A549 (cell line): ENCODE results near the gene CHRNA10. TPM values are rescaled to one million over a fixed set of nuclear protein-coding genes. Genes with fewer than 3 reads are reported as not detected.

Experiments
- ATAC-seq, 2 experiments: fragments of 200-7000 bp in 1 of 2; fragments of >200 bp in 1 of 2; cut with Nextera tagmentation in 1 of 2; cut with Tn5 transposase in 1 of 2; 3 replicates each; pipeline versions ENCODE4 v1.8.0 to v1.9.1; 2018 to 2020; ENCODE audit warnings: mild to moderate bottlenecking in 1 of 2, moderate library complexity in 1 of 2
- CTCF ChIA-PET: fragments of 300-600 bp; sonication (Branson Sonifier 250); formaldehyde crosslinking; extraction: SDS; loops from one replicate; lab custom pipeline; 2021; ENCODE audit warnings: antibody characterized with exemption, inconsistent platforms; lab: Yijun Ruan, JAX
- POLR2A ChIA-PET: fragments of 350-600 bp; formaldehyde crosslinking; extraction: SDS; loops from one replicate; lab custom pipeline; 2021; ENCODE audit warnings: antibody characterized with exemption, inconsistent platforms; lab: Yijun Ruan, JAX
- DNase-seq, 2 experiments: peaks; one replicate each; pipeline versions ENCODE4 v3.0.0 to v3.0.0-alpha.2; 2011 to 2016; ENCODE audit warnings: low read depth in 1 of 2, low spot score in 1 of 2
- FAIRE-seq: peaks from 2 replicates; lab custom pipeline; 2011; peaks lifted over from hg19 to GRCh38; lab: Jason Lieb, UNC
- H3K27ac ChIP-seq, 2 experiments: fragments of >200 bp; sonication (Bioruptor Twin); formaldehyde crosslinking; 3 replicates each; pipeline ENCODE4 v1.5.1; 2016 to 2017
- H3K4me1 ChIP-seq: fragments of >200 bp; sonication (Bioruptor Twin); formaldehyde crosslinking; 3 replicates; pipeline ENCODE4 v1.6.1; 2016
- H3K4me2 ChIP-seq: fragments of >200 bp; sonication (Bioruptor Twin); formaldehyde crosslinking; 3 replicates; pipeline ENCODE4 v1.6.1; 2016
- H3K4me3 ChIP-seq: fragments of >200 bp; sonication (Bioruptor Twin); formaldehyde crosslinking; 3 replicates; pipeline ENCODE4 v1.5.1; 2016
- H3K9me3 ChIP-seq: fragments of >200 bp; sonication (Bioruptor Twin); formaldehyde crosslinking; 3 replicates; pipeline ENCODE4 v1.6.1; 2016
- BCL3 ChIP-seq: fragments of >200 bp; sonication (Bioruptor Twin); formaldehyde crosslinking; IDR thresholded peaks from 3 replicates; pipeline ENCODE4 v1.6.1; 2016
- CBX2 ChIP-seq: fragments of 200-600 bp; sonication (generic); IDR thresholded peaks from 2 replicates; pipeline ENCODE4 v1.6.1; 2016; ENCODE audit warnings: low read depth, mild to moderate bottlenecking, borderline replicate concordance
- CTCF ChIP-seq: fragments of >200 bp; sonication (Bioruptor Twin); formaldehyde crosslinking; IDR thresholded peaks from 3 replicates; pipeline ENCODE4 v1.5.1; 2016
- E2F6 ChIP-seq: IDR thresholded peaks from 2 replicates; pipeline ENCODE4 v1.6.1; 2012; ENCODE audit warnings: low read depth, borderline replicate concordance
- EHMT2 ChIP-seq: fragments of 200-600 bp; sonication (generic); IDR thresholded peaks from 2 replicates; pipeline ENCODE4 v1.6.1; 2016; ENCODE audit warnings: antibody characterized with exemption, low read depth, mild to moderate bottlenecking, moderate library complexity
- JUN ChIP-seq, 2 experiments: fragments of >200 bp; sonication (Bioruptor Twin); formaldehyde crosslinking; IDR thresholded peaks; 2 replicates in 1 of 2; 3 replicates in 1 of 2; pipeline ENCODE4 v1.6.1; 2016 to 2017
- KDM5A ChIP-seq: fragments of 200-600 bp; sonication (generic); IDR thresholded peaks from 2 replicates; pipeline ENCODE4 v1.6.1; 2016; ENCODE audit warnings: antibody characterized with exemption, mild to moderate bottlenecking
- MAX ChIP-seq: IDR thresholded peaks from 2 replicates; pipeline ENCODE4 v1.6.1; 2012
- NPAS2 ChIP-seq: fragments of 250-450 bp; sonication (Bioruptor Pico); IDR thresholded peaks from 2 replicates; pipeline ENCODE4 v1.8.0; 2022; ENCODE audit warnings: mild to moderate bottlenecking, moderate library complexity, borderline replicate concordance
- PHF8 ChIP-seq: fragments of 200-600 bp; sonication (generic); IDR thresholded peaks from 2 replicates; pipeline ENCODE4 v1.6.1; 2016; ENCODE audit warnings: low read depth, mild to moderate bottlenecking, antibody characterized with exemption, moderate library complexity, borderline replicate concordance
- RAD21 ChIP-seq, 2 experiments: fragments of >200 bp in 1 of 2; sonication (Bioruptor Twin) in 1 of 2; formaldehyde crosslinking in 1 of 2; IDR thresholded peaks in 1 of 2; conservative IDR thresholded peaks in 1 of 2; 2 replicates in 1 of 2; 3 replicates in 1 of 2; pipeline ENCODE4 v1.6.1; 2012 to 2018; ENCODE audit warnings: inconsistent platforms in 1 of 2
- RARB ChIP-seq: fragments of 250-450 bp; sonication (Bioruptor Pico); IDR thresholded peaks from 2 replicates; pipeline ENCODE4 v1.8.0; 2021; ENCODE audit warnings: mild to moderate bottlenecking, moderate library complexity
- RFX5 ChIP-seq: fragments of 450-650 bp; IDR thresholded peaks from 2 replicates; pipeline ENCODE4 v1.7.1; 2014; ENCODE audit warnings: antibody characterized with exemption, mild to moderate bottlenecking, moderate library complexity
- RNF2 ChIP-seq: fragments of 200-600 bp; sonication (generic); IDR thresholded peaks from 2 replicates; pipeline ENCODE4 v1.6.1; 2016; ENCODE audit warnings: low read depth, mild to moderate bottlenecking, antibody characterized with exemption, moderate library complexity, borderline replicate concordance
- USF2 ChIP-seq: fragments of 450-650 bp; IDR thresholded peaks from 2 replicates; pipeline ENCODE4 v1.6.1; 2014; ENCODE audit warnings: antibody characterized with exemption
- ZNF302 ChIP-seq: fragments of 250-450 bp; sonication (Bioruptor Pico); IDR thresholded peaks from 2 replicates; pipeline ENCODE4 v1.9.0; 2021; ENCODE audit warnings: inconsistent platforms, mild to moderate bottlenecking, moderate library complexity
- ZSCAN20 ChIP-seq: fragments of 250-450 bp; sonication (Bioruptor Pico); IDR thresholded peaks from 2 replicates; pipeline ENCODE4 v1.8.0; 2022; ENCODE audit warnings: mild to moderate bottlenecking, moderate library complexity
- WGBS: methylation state at CpG from one replicate; pipeline ENCODE4 v1.1.6; 2017; ENCODE audit errors: missing lambda C conversion rate; 5-methylcytosine and 5-hydroxymethylcytosine counted together
- polyA plus RNA-seq, 4 experiments: library from polyadenylated mRNA; depleted of rRNA in 3 of 4; stranded (reverse); fragments of >200 nt; fragmentation: RNase III in 1 of 4; extraction: RNeasy Plus Mini Kit Qiagen cat#74134 plus additional on column Dnase treatment in 1 of 4; gene quantifications; 2 replicates in 3 of 4; 3 replicates in 1 of 4; pipeline ENCODE4 v1.2.3, GENCODE V29; 2011 to 2017

CHRNA10 gene
- polyA plus RNA-seq, 2 of the 4 experiments (the other 2 are of a cell fraction), result 0.44 to 0.85 TPM

GRCh38 chr11:3642071-3642951, 28.9 kb downstream of the CHRNA10 start:
- Histone ChIP-seq H3K4me2 (peak overlapping the region; percentile 96), H3K27ac (peak overlapping the region; percentile 58 to 85), H3K4me1 (peaks cover 27% of the 10 kb centered on the region), H3K4me3 (peak overlapping the region; percentile 57), H3K9me3 (no peaks in the 10 kb centered on the region)
- ChIA-PET POLR2A (no interaction called here), CTCF (interaction anchor here (0.8 kb wide), 1 partner anchor 11 kb away, joined by 3 read pairs; no protein-coding TSS in a partner anchor)
- DNase-seq (peak; percentile 77 to 80), ATAC-seq (peak; percentile 77 to 93), FAIRE-seq (no peak)
- WGBS, result 9% methylated on average over 14 of the region's 55 CpGs
- no peak for TF ChIP-seq JUN (IDR thresholded peaks at IDR 0.05)
- no peak for TF ChIP-seq BCL3
- no peak for TF ChIP-seq ZSCAN20 (CRISPR knock-in tag)
- TF ChIP-seq E2F6, result peak; percentile 4; the same call in 1 of the 2 replicates
- peak; percentile 89; the same call in 1 of the 2 replicates for TF ChIP-seq RNF2
- no peak for TF ChIP-seq RFX5
- no peak for TF ChIP-seq RARB (CRISPR knock-in tag)
- no peak for TF ChIP-seq NPAS2 (CRISPR knock-in tag)
- TF ChIP-seq PHF8, result peak; percentile 64; the same call in 1 of the 2 replicates
- TF ChIP-seq USF2, result peak; percentile 40
- TF ChIP-seq CTCF, result no peak
- peak; percentile 42 for TF ChIP-seq MAX
- no peak for TF ChIP-seq RAD21 (conservative IDR thresholded peaks at IDR 0.05 in 1 of 2, IDR thresholded peaks at IDR 0.05 in 1 of 2)
- TF ChIP-seq EHMT2, result no peak
- no peak for TF ChIP-seq KDM5A
- no peak for TF ChIP-seq CBX2
- TF ChIP-seq ZNF302 (CRISPR knock-in tag), result no peak

GRCh38 chr11:3641701-3642070, 29.5 kb downstream of the CHRNA10 start, which contains the start of gene ART5:
ART5 (minus strand) TSS chr11:3641992; CDS start chr11:3641862, 130 bp downstream.
- TF ChIP-seq JUN (IDR thresholded peaks at IDR 0.05), result no peak
- Histone ChIP-seq H3K9me3 (no peaks in the 10 kb centered on the region), H3K4me1 (peaks cover 27% of the 10 kb centered on the region), H3K4me3 (peak within 1 kb of the TSS; percentile 57), H3K27ac (peak within 1 kb of the TSS; percentile 58 to 85), H3K4me2 (peak within 1 kb of the TSS; percentile 96)
- POLR2A ChIA-PET, result no interaction called here
- CTCF ChIA-PET, result no interaction called here
- 81% methylated on average over 12 of the region's 21 CpGs for WGBS
- DNase-seq (no peak), FAIRE-seq (no peak), ATAC-seq (no peak)
